NK-92 treated with Interleukin-12 subunit alpha and Interleukin-12 subunit beta, amount 100 ng/mL, for 24 hours (cell line): ENCODE data around the gene LTB4R2.
"Not testable (repeated sequence)": the region's sequence is repeated elsewhere in the genome, so short reads cannot be mapped to it uniquely, and the experiment has no call there.

Experiments used
- DNase-seq: peaks from one replicate; lab custom pipeline; 2025; lab: John Stamatoyannopoulos, UW

Gene LTB4R2

GRCh38 chr14:24321212-24321975, 11.5 kb downstream of the LTB4R2 start:
- no peak for DNase-seq

GRCh38 chr14:24322672-24323071, 12.7 kb downstream of the LTB4R2 start:
- no peak for DNase-seq

GRCh38 chr14:24323341-24323740, 13.4 kb downstream of the LTB4R2 start:
- DNase-seq, result no peak

GRCh38 chr14:24324024-24324423, 14.1 kb downstream of the LTB4R2 start:
- DNase-seq, result no peak

GRCh38 chr14:24325041-24325530, 15.1 kb downstream of the LTB4R2 start:
- DNase-seq, result no peak

- no peak for DNase-seq
These were observed 16.0 kb downstream of the LTB4R2 start for GRCh38 chr14:24325963-24326362.

GRCh38 chr14:24327303-24327702, 17.4 kb downstream of the LTB4R2 start:
- DNase-seq, result no peak

GRCh38 chr14:24327914-24328313, 18.0 kb downstream of the LTB4R2 start:
- not testable (repeated sequence) for DNase-seq

GRCh38 chr14:24329073-24329663, 19.2 kb downstream of the LTB4R2 start:
- no peak for DNase-seq

GRCh38 chr14:24329736-24330135, 19.8 kb downstream of the LTB4R2 start:
- DNase-seq, result peak; percentile 92

- no peak for DNase-seq
These were observed 21.2 kb downstream of the LTB4R2 start for GRCh38 chr14:24330973-24331674.

- no peak for DNase-seq
These were observed 21.9 kb downstream of the LTB4R2 start for GRCh38 chr14:24331731-24332267.

GRCh38 chr14:24332268-24332993, 22.5 kb downstream of the LTB4R2 start:
- DNase-seq, result peak; percentile 64

- DNase-seq, result no peak
These were observed 24.7 kb downstream of the LTB4R2 start, which contains the start of gene ADCY4 for GRCh38 chr14:24334431-24335291. ADCY4 (minus strand) TSS chr14:24335071; CDS start chr14:24334652, 419 bp downstream.

GRCh38 chr14:24335461-24336171, 25.7 kb downstream of the LTB4R2 start:
- DNase-seq, result no peak

- no peak for DNase-seq
These were observed 27.3 kb downstream of the LTB4R2 start for GRCh38 chr14:24337144-24337823.

GRCh38 chr14:24337824-24338175, 27.9 kb downstream of the LTB4R2 start:
- DNase-seq, result no peak

- no peak for DNase-seq
These were observed 28.9 kb downstream of the LTB4R2 start for GRCh38 chr14:24338843-24339242.

- DNase-seq, result no peak
These were observed 29.6 kb downstream of the LTB4R2 start, which contains the start of gene RIPK3 for GRCh38 chr14:24339284-24340151. RIPK3 (minus strand) TSS chr14:24339991; CDS start chr14:24339826, 165 bp downstream.
